HCT116 (cell line): ENCODE results near the gene FSTL4. TPM values are rescaled to one million over a fixed set of nuclear protein-coding genes. Genes with fewer than 3 reads are reported as not detected.

Source experiments
- ATAC-seq: fragments of 200-7000 bp; cut with Tn5 transposase; 2 replicates; pipeline ENCODE4 v1.9.1; 2020; ENCODE audit warnings: mild to moderate bottlenecking, moderate library complexity
- BruUV-seq: library from RNA; stranded (reverse); fragments of 400-500 nt; replicated peaks from 2 replicates; lab custom pipeline; 2021; lab: Mats Ljungman, UMichigan
- CTCF ChIA-PET: fragments of 300-600 bp; sonication (Branson Sonifier 250); formaldehyde crosslinking; loops from one replicate; lab custom pipeline; 2021; ENCODE audit warnings: antibody characterized with exemption; lab: Charles Lee
- POLR2A ChIA-PET: fragments of 300-600, 350-600 bp; sonication (Branson Sonifier 250); formaldehyde crosslinking; loops from one replicate; lab custom pipeline; 2021; ENCODE audit warnings: antibody characterized with exemption; lab: Charles Lee
- RAD21 ChIA-PET, 2 experiments: fragments of 300-600 bp; sonication (Branson Sonifier 250); formaldehyde crosslinking; loops; one replicate each; lab custom pipeline; 2023; ENCODE audit warnings: low total read pairs in 2 of 2; ENCODE audit not compliant: uncharacterized antibody in 2 of 2, unreplicated experiment in 2 of 2, low non-redundant PET in 1 of 2; lab: Charles Lee
- DNase-seq: peaks from one replicate; pipeline ENCODE4 v3.0.0-alpha.2; 2010; ENCODE audit warnings: low read depth, low spot score
- H2AFZ ChIP-seq: fragments of 200-600 bp; shearing (Covaris generic), sonication (generic); 2 replicates; pipeline ENCODE4 v1.6.1; 2017; ENCODE audit warnings: low read depth, mixed run types, mixed read lengths, antibody characterized with exemption, low read length; ENCODE audit not compliant: poor library complexity, severe bottlenecking
- H3K27ac ChIP-seq: 2 replicates; pipeline ENCODE4 v1.5.1; 2012; ENCODE audit warnings: low read depth, low read length
- H3K27me3 ChIP-seq: fragments of 200-600 bp; sonication (generic); 2 replicates; pipeline ENCODE4 v1.6.1; 2016; ENCODE audit warnings: mixed run types, low read length, mixed read lengths; ENCODE audit not compliant: insufficient read depth
- H3K36me3 ChIP-seq, 2 experiments: fragments of 200-500 bp in 1 of 2; fragments of 200-600 bp in 1 of 2; sonication (Bioruptor generic) in 1 of 2; sonication (generic) in 1 of 2; 2 replicates each; pipeline versions ENCODE4 v1.5.1 to v1.6.1; 2014 to 2016; ENCODE audit warnings: low read length in 2 of 2, inconsistent platforms in 1 of 2, mixed read lengths in 1 of 2, mixed run types in 1 of 2; ENCODE audit not compliant: insufficient read depth in 2 of 2, control insufficient read depth in 1 of 2
- H3K4me1 ChIP-seq, 2 experiments: fragments of 200-600 bp in 1 of 2; sonication (generic) in 1 of 2; 2 replicates each; pipeline versions ENCODE4 v1.5.1 to v1.6.1; 2012 to 2017; ENCODE audit warnings: low read length in 2 of 2, inconsistent platforms in 1 of 2, mild to moderate bottlenecking in 1 of 2, mixed read lengths in 1 of 2, mixed run types in 1 of 2, moderate library complexity in 1 of 2; ENCODE audit not compliant: insufficient read depth in 2 of 2, control insufficient read depth in 1 of 2
- H3K4me2 ChIP-seq: fragments of 200-600 bp; sonication (generic); 2 replicates; pipeline ENCODE4 v1.6.1; 2017; ENCODE audit warnings: mixed run types, low read length, mixed read lengths
- H3K4me3 ChIP-seq, 2 experiments: fragments of 200-600 bp in 1 of 2; sonication (generic) in 1 of 2; replicated peaks in 1 of 2; 2 replicates each; pipeline ENCODE4 v1.5.1; 2011 to 2016; ENCODE audit warnings: low read length in 2 of 2, control low read depth in 1 of 2, low read depth in 1 of 2, mild to moderate bottlenecking in 1 of 2, mixed read lengths in 1 of 2, mixed run types in 1 of 2
- H3K79me2 ChIP-seq: fragments of 200-600 bp; sonication (generic); 2 replicates; pipeline ENCODE4 v1.6.1; 2017; ENCODE audit warnings: mild to moderate bottlenecking, mixed run types, low read length, moderate library complexity, mixed read lengths; ENCODE audit not compliant: insufficient read depth
- H3K9ac ChIP-seq: fragments of 200-600 bp; sonication (generic); 2 replicates; pipeline ENCODE4 v1.6.1; 2016; ENCODE audit warnings: low read length, mixed read lengths
- H3K9me2 ChIP-seq: fragments of 200-600 bp; sonication (generic), shearing (Covaris generic); 2 replicates; pipeline ENCODE4 v1.6.1; 2017; ENCODE audit warnings: mixed run types, mild to moderate bottlenecking, moderate library complexity; ENCODE audit not compliant: insufficient read depth
- H3K9me3 ChIP-seq, 2 experiments: fragments of 200-500 bp in 1 of 2; fragments of 200-600 bp in 1 of 2; sonication (Bioruptor generic) in 1 of 2; sonication (generic) in 1 of 2; 2 replicates each; pipeline ENCODE4 v1.6.1; 2014 to 2017; ENCODE audit warnings: low read length in 2 of 2, mixed read lengths in 2 of 2, inconsistent platforms in 1 of 2, low read depth in 1 of 2, mild to moderate bottlenecking in 1 of 2, mixed run types in 1 of 2, moderate library complexity in 1 of 2; ENCODE audit not compliant: control insufficient read depth in 1 of 2, insufficient read depth in 1 of 2
- H4K20me1 ChIP-seq: fragments of 200-600 bp; sonication (generic), shearing (Covaris generic); 2 replicates; pipeline ENCODE4 v1.6.1; 2017; ENCODE audit warnings: mixed run types, mild to moderate bottlenecking, moderate library complexity; ENCODE audit not compliant: insufficient read depth
- ATF3 ChIP-seq: IDR thresholded peaks from 2 replicates; pipeline ENCODE4 v1.6.1; 2012
- EGR1 ChIP-seq: IDR thresholded peaks from 2 replicates; pipeline ENCODE4 v1.6.1; 2012; ENCODE audit warnings: low read depth
- ELF1 ChIP-seq: IDR thresholded peaks from 2 replicates; pipeline ENCODE4 v1.6.1; 2012; ENCODE audit warnings: low read depth, borderline replicate concordance
- EZH2 ChIP-seq: fragments of 200-600 bp; sonication (generic); IDR thresholded peaks from 2 replicates; pipeline ENCODE4 v1.6.1; 2017; ENCODE audit warnings: antibody characterized with exemption, mixed run types
- EZH2phosphoT487 ChIP-seq: fragments of 200-600 bp; IDR thresholded peaks from 2 replicates; pipeline ENCODE4 v1.6.1; 2018; ENCODE audit warnings: antibody characterized with exemption, borderline replicate concordance
- JUND ChIP-seq: IDR thresholded peaks from 2 replicates; pipeline ENCODE4 v1.6.1; 2012
- POLR2A ChIP-seq: IDR thresholded peaks from 2 replicates; pipeline ENCODE4 v1.7.0; 2011; ENCODE audit warnings: borderline replicate concordance; ENCODE audit not compliant: insufficient read depth, insufficient read length; ENCODE audit errors: extremely low read depth
- POLR2AphosphoS5 ChIP-seq: IDR thresholded peaks from 2 replicates; pipeline ENCODE4 v1.6.1; 2011; ENCODE audit warnings: mild to moderate bottlenecking, low read depth, low read length, moderate library complexity
- RAD21 ChIP-seq: IDR thresholded peaks from 2 replicates; pipeline ENCODE4 v1.6.1; 2012; ENCODE audit warnings: low read depth, mild to moderate bottlenecking
- REST ChIP-seq: IDR thresholded peaks from 2 replicates; pipeline ENCODE4 v1.6.1; 2012; ENCODE audit warnings: low read depth
- SIN3A ChIP-seq: IDR thresholded peaks from 2 replicates; pipeline ENCODE4 v1.6.1; 2012; ENCODE audit warnings: low read depth
- SP1 ChIP-seq: IDR thresholded peaks from 2 replicates; pipeline ENCODE4 v1.6.1; 2012; ENCODE audit warnings: low read depth
- TCF7L2 ChIP-seq: IDR thresholded peaks from 2 replicates; pipeline ENCODE4 v1.7.0; 2011; ENCODE audit warnings: borderline replicate concordance, inconsistent platforms; ENCODE audit not compliant: insufficient read depth, insufficient read length; ENCODE audit errors: extremely low read depth
- ZFX ChIP-seq: fragments of 450-650 bp; IDR thresholded peaks from 2 replicates; pipeline ENCODE4 v1.6.1; 2017
- intact Hi-C: fragments of 100-400 bp; cut with micrococcal nuclease; formaldehyde crosslinking; loops from 2 replicates; pipeline ENCODE4 v1.10.0; 2022
- total RNA-seq: library from RNA; stranded (reverse); gene quantifications from one replicate; pipeline ENCODE4 v1.2.1, GENCODE V29; 2021; ENCODE audit not compliant: unreplicated experiment
- TF ChIP-seq, protein P1 (sequence below), 3 experiments: fragments of 200-600 bp in 1 of 3; sonication (generic) in 1 of 3; IDR thresholded peaks in 2 of 3; conservative IDR thresholded peaks in 1 of 3; 2 replicates each; pipeline ENCODE4 v1.5.1; 2012 to 2017; ENCODE audit warnings: low read depth in 2 of 3, low read length in 2 of 3, antibody characterized with exemption in 1 of 3, borderline replicate concordance in 1 of 3, control low read depth in 1 of 3, mild to moderate bottlenecking in 1 of 3, mixed read lengths in 1 of 3, mixed run types in 1 of 3, moderate library complexity in 1 of 3; ENCODE audit not compliant: insufficient read depth in 1 of 3
- TF ChIP-seq, protein P2 (sequence below): IDR thresholded peaks from 2 replicates; pipeline ENCODE4 v1.6.1; 2011; ENCODE audit warnings: mild to moderate bottlenecking, low read length, moderate library complexity; ENCODE audit not compliant: insufficient replicate concordance; ENCODE audit errors: extremely low read depth
- TF ChIP-seq, protein P3 (sequence below): IDR thresholded peaks from 2 replicates; pipeline ENCODE4 v1.6.1; 2012

FSTL4 gene
- total RNA-seq, 1 experiment from 2014 or later: 0.37 TPM

GRCh38 chr5:133562554-133562953, 49.8 kb downstream of the FSTL4 start (continued):
- no peak for TF ChIP-seq EZH2

GRCh38 chr5:133559960-133560359, 52.4 kb downstream of the FSTL4 start:
- H3K9ac ChIP-seq: no peak overlapping the region
- POLR2A ChIA-PET: no interaction called here
- H3K79me2 ChIP-seq: no peaks in the 10 kb centered on the region
- H3K4me1 ChIP-seq: no peaks in the 10 kb centered on the region
- H3K4me2 ChIP-seq: no peak overlapping the region
- TF ChIP-seq, protein P1, sequence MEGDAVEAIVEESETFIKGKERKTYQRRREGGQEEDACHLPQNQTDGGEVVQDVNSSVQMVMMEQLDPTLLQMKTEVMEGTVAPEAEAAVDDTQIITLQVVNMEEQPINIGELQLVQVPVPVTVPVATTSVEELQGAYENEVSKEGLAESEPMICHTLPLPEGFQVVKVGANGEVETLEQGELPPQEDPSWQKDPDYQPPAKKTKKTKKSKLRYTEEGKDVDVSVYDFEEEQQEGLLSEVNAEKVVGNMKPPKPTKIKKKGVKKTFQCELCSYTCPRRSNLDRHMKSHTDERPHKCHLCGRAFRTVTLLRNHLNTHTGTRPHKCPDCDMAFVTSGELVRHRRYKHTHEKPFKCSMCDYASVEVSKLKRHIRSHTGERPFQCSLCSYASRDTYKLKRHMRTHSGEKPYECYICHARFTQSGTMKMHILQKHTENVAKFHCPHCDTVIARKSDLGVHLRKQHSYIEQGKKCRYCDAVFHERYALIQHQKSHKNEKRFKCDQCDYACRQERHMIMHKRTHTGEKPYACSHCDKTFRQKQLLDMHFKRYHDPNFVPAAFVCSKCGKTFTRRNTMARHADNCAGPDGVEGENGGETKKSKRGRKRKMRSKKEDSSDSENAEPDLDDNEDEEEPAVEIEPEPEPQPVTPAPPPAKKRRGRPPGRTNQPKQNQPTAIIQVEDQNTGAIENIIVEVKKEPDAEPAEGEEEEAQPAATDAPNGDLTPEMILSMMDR (IDR thresholded peaks at IDR 0.05 in 2 of 3, conservative IDR thresholded peaks at IDR 0.05 in 1 of 3; ENCODE audit: borderline replicate concordance in 1 of 3, insufficient read depth in 1 of 3, low read depth in 2 of 3, low read length in 2 of 3): no peak
- TF ChIP-seq POLR2AphosphoS5: no peak
- no peak for TF ChIP-seq SP1
- no peak for TF ChIP-seq TCF7L2
- TF ChIP-seq REST: no peak
- no peak for TF ChIP-seq ELF1
- TF ChIP-seq JUND: no peak
- TF ChIP-seq ZFX: no peak
- no peak for TF ChIP-seq EGR1
- TF ChIP-seq EZH2phosphoT487: no peak
- TF ChIP-seq, protein P2, sequence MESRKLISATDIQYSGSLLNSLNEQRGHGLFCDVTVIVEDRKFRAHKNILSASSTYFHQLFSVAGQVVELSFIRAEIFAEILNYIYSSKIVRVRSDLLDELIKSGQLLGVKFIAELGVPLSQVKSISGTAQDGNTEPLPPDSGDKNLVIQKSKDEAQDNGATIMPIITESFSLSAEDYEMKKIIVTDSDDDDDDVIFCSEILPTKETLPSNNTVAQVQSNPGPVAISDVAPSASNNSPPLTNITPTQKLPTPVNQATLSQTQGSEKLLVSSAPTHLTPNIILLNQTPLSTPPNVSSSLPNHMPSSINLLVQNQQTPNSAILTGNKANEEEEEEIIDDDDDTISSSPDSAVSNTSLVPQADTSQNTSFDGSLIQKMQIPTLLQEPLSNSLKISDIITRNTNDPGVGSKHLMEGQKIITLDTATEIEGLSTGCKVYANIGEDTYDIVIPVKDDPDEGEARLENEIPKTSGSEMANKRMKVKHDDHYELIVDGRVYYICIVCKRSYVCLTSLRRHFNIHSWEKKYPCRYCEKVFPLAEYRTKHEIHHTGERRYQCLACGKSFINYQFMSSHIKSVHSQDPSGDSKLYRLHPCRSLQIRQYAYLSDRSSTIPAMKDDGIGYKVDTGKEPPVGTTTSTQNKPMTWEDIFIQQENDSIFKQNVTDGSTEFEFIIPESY: no peak
- no peak for TF ChIP-seq RAD21
- TF ChIP-seq, protein P3, sequence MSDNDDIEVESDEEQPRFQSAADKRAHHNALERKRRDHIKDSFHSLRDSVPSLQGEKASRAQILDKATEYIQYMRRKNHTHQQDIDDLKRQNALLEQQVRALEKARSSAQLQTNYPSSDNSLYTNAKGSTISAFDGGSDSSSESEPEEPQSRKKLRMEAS: no peak
- no peak for TF ChIP-seq ATF3
- no peak for TF ChIP-seq EZH2
- no peak for TF ChIP-seq SIN3A
- no peak for TF ChIP-seq POLR2A
- BruUV-seq: no TSS peak
- peaks cover 75% of the 10 kb centered on the region for H3K27me3 ChIP-seq
- no peak overlapping the region for H3K4me3 ChIP-seq
- H4K20me1 ChIP-seq: no peaks in the 10 kb centered on the region
- DNase-seq (no peak), ATAC-seq (no peak; the same call in 1 of the 2 replicates)
- H3K27ac ChIP-seq: no peak overlapping the region
- no peaks in the 10 kb centered on the region for H3K9me2 ChIP-seq
- CTCF ChIA-PET: no interaction called here
- H3K36me3 ChIP-seq: no peaks in the 10 kb centered on the region
- H2AFZ ChIP-seq: no peak overlapping the region
- RAD21 ChIA-PET: no interaction called here
- intact Hi-C loops: no loop called here
- no peaks in the 10 kb centered on the region for H3K9me3 ChIP-seq
